Stimulated activated naive CD8-positive, alpha-beta T cell treated with anti-CD3 and anti-CD28 coated beads, Interleukin-15, amount 100 ng/mL, for 72 hours (primary cell): ENCODE data around the gene QRFP.
"Not testable (repeated sequence)": the region's sequence is repeated elsewhere in the genome, so short reads cannot be mapped to it uniquely, and the experiment has no call there.

Experiments
- ATAC-seq: fragments of 150-1000 bp; cut with Tn5 transposase; 2 replicates; pipeline ENCODE4 v1.10.0; 2021; ENCODE audit warnings: mild to moderate bottlenecking, moderate library complexity
- DNase-seq, 2 donors: peaks; one replicate each; pipeline ENCODE4 v3.0.0; 2021 to 2022
- H3K27ac Mint-ChIP-seq, 2 donors: one replicate each; pipeline ENCODE4 v1.8.0; 2022; ENCODE audit warnings: mild to moderate bottlenecking in 2 of 2, mixed read lengths in 2 of 2, moderate library complexity in 2 of 2
- H3K27me3 Mint-ChIP-seq: one replicate; pipeline ENCODE4 v1.8.0; 2022; ENCODE audit warnings: mixed read lengths
- H3K4me1 Mint-ChIP-seq: one replicate; pipeline ENCODE4 v1.8.0; 2022; ENCODE audit warnings: mild to moderate bottlenecking, mixed read lengths
- H3K4me3 Mint-ChIP-seq, 2 donors: one replicate each; pipeline ENCODE4 v1.8.0; 2022; ENCODE audit warnings: mild to moderate bottlenecking in 2 of 2, mixed read lengths in 2 of 2, moderate library complexity in 1 of 2
- H3K9me3 Mint-ChIP-seq, 2 donors: one replicate each; pipeline ENCODE4 v1.8.0; 2022; ENCODE audit warnings: mixed read lengths in 2 of 2

Gene QRFP

DNA sequence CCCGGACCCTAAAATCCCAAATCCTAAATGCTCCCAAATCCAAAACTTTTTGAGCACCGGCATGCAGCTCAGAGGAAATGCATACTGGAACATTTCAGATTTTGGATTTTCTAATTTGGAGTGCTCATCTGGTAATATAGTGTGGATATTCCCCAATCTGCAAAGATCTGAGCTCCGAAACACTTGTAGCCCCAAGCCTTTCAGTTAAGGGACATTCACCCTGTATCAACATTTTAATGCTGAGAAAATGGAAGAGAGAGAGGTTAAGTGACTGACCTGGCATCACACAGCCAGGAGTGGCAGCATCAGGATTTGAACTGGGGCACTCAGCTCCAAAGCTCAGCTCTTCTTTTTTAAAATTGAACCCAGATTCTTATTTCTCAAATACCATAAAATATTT is 30.7 kb downstream of the QRFP start:
- DNase-seq (no peak), ATAC-seq (no peak)
- no peak overlapping the region for H3K4me3 Mint-ChIP-seq
- no peak overlapping the region for H3K27ac Mint-ChIP-seq
- no peaks in the 10 kb centered on the region for H3K9me3 Mint-ChIP-seq
- no peaks in the 10 kb centered on the region for H3K27me3 Mint-ChIP-seq
- H3K4me1 Mint-ChIP-seq = peaks cover 6% of the 10 kb centered on the region

- H3K27ac Mint-ChIP-seq = no peak overlapping the region
- H3K9me3 Mint-ChIP-seq = no peaks in the 10 kb centered on the region
- DNase-seq (no peak), ATAC-seq (no peak)
- H3K4me1 Mint-ChIP-seq = peaks cover 6% of the 10 kb centered on the region
- H3K4me3 Mint-ChIP-seq = no peak overlapping the region
- H3K27me3 Mint-ChIP-seq = no peaks in the 10 kb centered on the region
Observed at GRCh38 chr9:130864541-130864940, 32.1 kb downstream of the QRFP start.

DNA sequence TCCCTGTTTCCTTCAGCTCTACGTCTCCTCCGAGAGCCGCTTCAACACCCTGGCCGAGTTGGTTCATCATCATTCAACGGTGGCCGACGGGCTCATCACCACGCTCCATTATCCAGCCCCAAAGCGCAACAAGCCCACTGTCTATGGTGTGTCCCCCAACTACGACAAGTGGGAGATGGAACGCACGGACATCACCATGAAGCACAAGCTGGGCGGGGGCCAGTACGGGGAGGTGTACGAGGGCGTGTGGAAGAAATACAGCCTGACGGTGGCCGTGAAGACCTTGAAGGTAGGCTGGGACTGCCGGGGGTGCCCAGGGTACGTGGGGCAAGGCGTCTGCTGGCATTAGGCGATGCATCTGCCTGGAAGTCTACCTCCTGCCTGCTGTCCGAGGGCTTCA is 33.9 kb downstream of the QRFP start:
- Mint-ChIP-seq H3K27ac (no peak overlapping the region), H3K4me3 (no peak overlapping the region), H3K4me1 (peaks cover 6% of the 10 kb centered on the region), H3K9me3 (no peaks in the 10 kb centered on the region), H3K27me3 (no peaks in the 10 kb centered on the region)
- ATAC-seq = no peak
- no peak for DNase-seq

DNA sequence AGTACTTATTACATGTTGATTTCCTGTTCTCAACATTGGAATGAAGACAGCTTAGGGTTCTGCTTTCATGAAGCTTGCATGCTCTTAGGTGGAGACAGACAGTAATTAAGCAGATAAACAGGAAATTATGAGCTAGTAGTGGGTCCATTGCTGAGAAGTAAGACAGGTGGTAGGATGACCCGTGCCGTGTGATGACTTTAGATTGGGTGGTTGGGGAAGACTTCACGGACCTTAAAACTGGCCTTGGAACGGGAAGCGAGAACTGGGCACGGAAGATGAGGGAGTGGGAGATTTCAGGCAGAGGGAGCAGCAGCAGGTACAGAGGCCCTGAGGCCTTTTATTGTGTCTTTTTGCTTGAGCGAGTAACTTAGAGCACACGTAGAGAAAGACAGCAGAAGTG is 34.4 kb downstream of the QRFP start:
- Mint-ChIP-seq H3K9me3 (no peaks in the 10 kb centered on the region), H3K27me3 (no peaks in the 10 kb centered on the region), H3K4me1 (peaks cover 6% of the 10 kb centered on the region), H3K4me3 (no peak overlapping the region), H3K27ac (peak overlapping the region in 1 of 2 donors; percentile 6)
- no peak for ATAC-seq
- no peak for DNase-seq

DNA sequence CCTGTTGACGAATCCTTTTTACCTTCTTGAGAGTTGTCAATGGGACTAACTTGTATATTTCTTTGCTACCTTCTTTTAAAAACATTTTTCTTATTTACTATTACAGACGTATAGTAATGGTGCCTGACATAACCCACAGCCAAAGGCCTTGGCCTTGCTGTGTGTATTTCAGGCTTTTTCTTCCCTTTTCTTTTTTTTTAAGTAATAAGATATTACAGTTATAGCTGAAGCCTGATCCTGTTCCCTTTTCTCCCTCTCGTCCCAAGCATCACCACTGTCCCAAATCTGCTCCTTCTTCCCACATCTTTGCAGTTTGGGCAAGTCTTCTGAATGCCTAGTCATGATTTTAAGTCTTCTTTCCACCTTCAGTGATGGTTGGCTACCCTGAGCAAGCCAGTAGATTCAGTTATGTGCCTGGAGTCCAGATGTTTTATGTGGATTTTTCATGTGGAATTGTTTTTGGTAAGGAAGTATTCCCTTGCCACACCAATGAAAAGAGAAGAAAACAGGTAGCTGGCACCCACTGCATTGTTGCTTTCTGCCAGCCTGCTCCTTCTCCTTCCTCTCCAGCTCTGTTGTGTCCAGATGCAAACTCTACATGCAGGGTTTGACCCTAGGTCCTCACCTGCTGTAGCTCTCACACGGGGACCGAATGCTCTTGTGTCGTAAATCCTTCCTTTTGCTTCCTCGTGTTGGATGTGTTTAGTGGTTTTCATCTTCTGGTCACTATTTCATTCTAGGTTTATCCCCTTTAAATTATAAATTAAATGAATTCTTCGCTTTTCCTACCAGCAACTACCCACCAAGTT is 35.0 kb downstream of the QRFP start:
- peak overlapping the region; percentile 6 to 21 for H3K27ac Mint-ChIP-seq
- no peak for DNase-seq
- H3K27me3 Mint-ChIP-seq = no peaks in the 10 kb centered on the region
- ATAC-seq = no peak
- H3K4me1 Mint-ChIP-seq = peaks cover 6% of the 10 kb centered on the region
- H3K4me3 Mint-ChIP-seq = no peak overlapping the region
- H3K9me3 Mint-ChIP-seq = no peaks in the 10 kb centered on the region

- Mint-ChIP-seq H3K27me3 (no peaks in the 10 kb centered on the region), H3K4me3 (no peak overlapping the region), H3K27ac (no peak overlapping the region), H3K4me1 (no peaks in the 10 kb centered on the region), H3K9me3 (no peaks in the 10 kb centered on the region)
- ATAC-seq = no peak
- no peak for DNase-seq
Observed at GRCh38 chr9:130860458-130861316, 35.9 kb downstream of the QRFP start.

- H3K27me3 Mint-ChIP-seq = no peaks in the 10 kb centered on the region
- H3K27ac Mint-ChIP-seq = no peak overlapping the region
- no peak overlapping the region for H3K4me3 Mint-ChIP-seq
- H3K9me3 Mint-ChIP-seq = no peaks in the 10 kb centered on the region
- no peak for DNase-seq
- no peaks in the 10 kb centered on the region for H3K4me1 Mint-ChIP-seq
- ATAC-seq = no peak
Observed at GRCh38 chr9:130858739-130859705, 37.6 kb downstream of the QRFP start.

GRCh38 chr9:130857864-130858738 is 38.5 kb downstream of the QRFP start:
- no peak overlapping the region for H3K27ac Mint-ChIP-seq
- DNase-seq = no peak
- no peaks in the 10 kb centered on the region for H3K9me3 Mint-ChIP-seq
- no peak for ATAC-seq
- H3K4me1 Mint-ChIP-seq = no peaks in the 10 kb centered on the region
- no peaks in the 10 kb centered on the region for H3K27me3 Mint-ChIP-seq
- H3K4me3 Mint-ChIP-seq = no peak overlapping the region

DNA sequence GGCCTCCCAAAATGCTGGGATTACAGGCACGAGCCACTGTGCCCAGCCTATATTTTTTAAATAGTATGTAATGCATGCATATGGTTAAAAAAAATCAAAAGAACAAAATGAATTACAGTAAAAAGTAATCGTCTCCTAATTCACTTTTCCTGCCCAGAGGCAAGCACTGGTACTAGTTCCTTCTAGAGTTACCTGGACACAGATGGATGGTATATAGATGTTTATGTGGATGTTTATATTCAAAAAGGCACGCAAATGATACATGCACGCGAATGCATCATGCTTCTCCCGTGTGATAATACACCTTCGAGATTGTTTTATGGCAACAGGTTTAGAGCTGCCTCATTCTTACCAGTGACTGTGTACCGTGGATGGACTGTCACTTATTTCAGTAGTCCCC is 40.1 kb downstream of the QRFP start:
- H3K4me1 Mint-ChIP-seq = no peaks in the 10 kb centered on the region
- ATAC-seq = no peak

GRCh38 chr9:130854835-130855234 is 41.8 kb downstream of the QRFP start:
- no peak for DNase-seq
- Mint-ChIP-seq H3K9me3 (no peaks in the 10 kb centered on the region), H3K27ac (peak overlapping the region in 1 of 2 donors; percentile 19), H3K27me3 (no peaks in the 10 kb centered on the region), H3K4me3 (no peak overlapping the region), H3K4me1 (peaks cover 3% of the 10 kb centered on the region)
- ATAC-seq = no peak

More for the DNA sequence above, 40.1 kb downstream of the QRFP start:
- DNase-seq = no peak
- Mint-ChIP-seq H3K27me3 (no peaks in the 10 kb centered on the region), H3K9me3 (no peaks in the 10 kb centered on the region), H3K27ac (peak overlapping the region in 1 of 2 donors; percentile 34), H3K4me3 (no peak overlapping the region)

DNA sequence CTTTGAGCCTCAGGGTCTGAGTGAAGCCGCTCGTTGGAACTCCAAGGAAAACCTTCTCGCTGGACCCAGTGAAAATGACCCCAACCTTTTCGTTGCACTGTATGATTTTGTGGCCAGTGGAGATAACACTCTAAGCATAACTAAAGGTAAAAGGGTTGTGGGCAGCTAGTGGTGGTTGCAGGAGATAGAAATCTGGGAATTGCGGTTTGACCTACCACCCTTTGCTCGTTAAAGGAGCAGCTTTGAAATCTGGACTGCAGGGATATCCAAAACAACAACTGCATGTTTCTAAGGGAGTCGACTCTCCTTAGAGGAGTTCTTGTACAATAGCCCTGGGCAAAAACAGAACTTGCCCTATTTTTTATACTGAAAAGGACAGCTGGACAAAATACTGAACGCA is 42.5 kb downstream of the QRFP start:
- H3K4me3 Mint-ChIP-seq = no peak overlapping the region
- H3K27me3 Mint-ChIP-seq = no peaks in the 10 kb centered on the region
- no peak overlapping the region for H3K27ac Mint-ChIP-seq
- no peaks in the 10 kb centered on the region for H3K9me3 Mint-ChIP-seq
- no peak for ATAC-seq
- peaks cover 5% of the 10 kb centered on the region for H3K4me1 Mint-ChIP-seq
- DNase-seq = no peak

- Mint-ChIP-seq H3K27me3 (no peaks in the 10 kb centered on the region), H3K4me3 (no peak overlapping the region), H3K4me1 (peaks cover 5% of the 10 kb centered on the region), H3K27ac (no peak overlapping the region), H3K9me3 (no peaks in the 10 kb centered on the region)
- ATAC-seq (no peak), DNase-seq (no peak)
Observed at GRCh38 chr9:130852801-130853200, 43.8 kb downstream of the QRFP start.

GRCh38 chr9:130849356-130849755 is 47.3 kb downstream of the QRFP start:
- Mint-ChIP-seq H3K27ac (no peak overlapping the region), H3K27me3 (no peaks in the 10 kb centered on the region)

GRCh38 chr9:130848514-130848913 is 48.1 kb downstream of the QRFP start:
- not testable (repeated sequence) for H3K27ac Mint-ChIP-seq, H3K27me3 Mint-ChIP-seq, H3K4me3 Mint-ChIP-seq, ATAC-seq, DNase-seq, H3K9me3 Mint-ChIP-seq
- H3K4me1 Mint-ChIP-seq = peaks cover 16% of the 10 kb centered on the region

More at GRCh38 chr9:130849356-130849755, 47.3 kb downstream of the QRFP start:
- H3K4me3 Mint-ChIP-seq = no peak overlapping the region
- peaks cover 8% of the 10 kb centered on the region for H3K4me1 Mint-ChIP-seq
- DNase-seq = no peak
- no peak for ATAC-seq
- H3K9me3 Mint-ChIP-seq = no peaks in the 10 kb centered on the region
